Measurements from ENCODE around the gene CAPN9.

GRCh38 chr1:230772457-230773395 lies 25.5 kb downstream of the CAPN9 start:
- TF ChIP-seq CTCF (conservative IDR thresholded peaks at IDR 0.05; ENCODE audit: low read depth, low read length) (peak; percentile 98), EZH2 (IDR thresholded peaks at IDR 0.05; ENCODE audit: low read length, unreplicated experiment) (no peak), EZH2phosphoT487 (IDR thresholded peaks at IDR 0.05; ENCODE audit: borderline replicate concordance, low read length) (no peak)
